SK-N-SH treated with all-trans-retinoic acid at 6 μM for 48 hours (cell line): ENCODE results near the gene APLF.

Experiments used
- ARNTL ChIP-seq: fragments of 450-650 bp; formaldehyde crosslinking; IDR thresholded peaks from 2 replicates; pipeline ENCODE4 v1.5.0; 2020; ENCODE audit warnings: low read depth, mild to moderate bottlenecking, moderate library complexity, borderline replicate concordance
- PPARA ChIP-seq: fragments of 250-450 bp; sonication (Bioruptor Pico); IDR thresholded peaks from 2 replicates; pipeline ENCODE4 v1.5.0; 2020; ENCODE audit warnings: mild to moderate bottlenecking, borderline replicate concordance
- RARB ChIP-seq: fragments of 250-450 bp; sonication (Bioruptor Pico); IDR thresholded peaks from 2 replicates; pipeline ENCODE4 v1.8.0; 2021; ENCODE audit warnings: mild to moderate bottlenecking, moderate library complexity

DNA sequence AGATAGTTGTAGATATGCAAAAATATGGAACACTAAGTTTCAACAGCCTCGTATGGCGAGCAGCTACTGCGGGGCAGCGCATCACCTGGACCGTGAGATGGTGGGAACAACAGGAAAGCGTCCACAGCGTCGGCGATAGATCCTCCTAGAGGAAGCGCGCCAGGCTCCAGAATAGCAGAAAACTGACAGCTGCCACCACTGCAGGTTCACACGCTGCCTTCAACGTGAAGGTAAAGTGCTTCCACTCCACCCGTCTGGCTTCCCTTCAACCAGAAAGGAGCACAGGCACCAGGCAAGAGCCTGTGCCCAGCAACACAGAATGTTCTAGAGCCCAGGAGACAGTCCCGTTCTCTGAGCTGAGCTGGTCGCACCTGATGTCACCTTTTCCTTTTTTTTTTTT lies 20.3 kb upstream of the APLF start:
- no peak for TF ChIP-seq ARNTL (CRISPR knock-in tag)
- TF ChIP-seq PPARA: no peak
- no peak for TF ChIP-seq RARB (CRISPR knock-in tag)
